Sigmoid colon (tissue), 7 donors: Measurements from ENCODE around the gene TCF20. TPM values are rescaled to one million over a fixed set of nuclear protein-coding genes. Genes with fewer than 3 reads are reported as not detected.

Experiments used
- DNase-seq: peaks from one replicate; pipeline ENCODE4 v3.0.0-alpha.2; 2019
- H3K27ac ChIP-seq, 4 donors: fragments of 200-600 bp; sonication (generic); one replicate each; pipeline ENCODE4 v1.5.1; 2016 to 2019; ENCODE audit warnings: mild to moderate bottlenecking in 1 of 4
- H3K27me3 ChIP-seq, 3 donors: fragments of 200-600 bp; sonication (generic); one replicate each; pipeline ENCODE4 v1.5.1; 2019; ENCODE audit warnings: mild to moderate bottlenecking in 1 of 3
- H3K36me3 ChIP-seq, 4 donors: fragments of 200-600 bp; sonication (generic); one replicate each; pipeline ENCODE4 v1.5.1; 2016 to 2019
- H3K4me1 ChIP-seq, 4 donors: fragments of 200-600 bp; sonication (generic); one replicate each; pipeline ENCODE4 v1.5.1; 2017 to 2019
- H3K4me3 ChIP-seq, 4 donors: fragments of 200-600 bp; sonication (generic); one replicate each; pipeline ENCODE4 v1.5.1; 2017 to 2019; ENCODE audit warnings: mild to moderate bottlenecking in 2 of 4, moderate library complexity in 1 of 4
- H3K9me3 ChIP-seq, 4 donors: fragments of 200-600 bp in 3 of 4; sonication (generic) in 3 of 4; one replicate each; pipeline versions ENCODE4 v1.5.1 to v1.6.1; 2013 to 2019
- CTCF ChIP-seq, 4 experiments: fragments of 450-650 bp in 3 of 4; fragments of 200-600 bp in 1 of 4; IDR thresholded peaks; one replicate each; pipeline ENCODE4 v1.5.1; 2016 to 2019; ENCODE audit warnings: antibody characterized with exemption in 4 of 4, mild to moderate bottlenecking in 3 of 4, moderate library complexity in 2 of 4
- EP300 ChIP-seq, 4 donors: sonication (generic); formaldehyde crosslinking; IDR thresholded peaks; one replicate each; pipeline ENCODE4 v1.6.1; 2017; ENCODE audit warnings: antibody characterized with exemption in 4 of 4
- POLR2A ChIP-seq, 2 donors: fragments of 450-650 bp; IDR thresholded peaks; one replicate each; pipeline ENCODE4 v1.6.1; 2016; ENCODE audit warnings: antibody characterized with exemption in 2 of 2, mild to moderate bottlenecking in 2 of 2, moderate library complexity in 2 of 2
- POLR2AphosphoS5 ChIP-seq, 4 donors: sonication (generic); formaldehyde crosslinking; IDR thresholded peaks; one replicate each; pipeline ENCODE4 v1.6.1; 2017; ENCODE audit warnings: antibody characterized with exemption in 4 of 4
- WGBS, 2 donors: extraction: QIAGEN DNeasy Blood & Tissue Kit; methylation state at CpG; one replicate each; pipeline ENCODE4 v1.1.7; 2013; 5-methylcytosine and 5-hydroxymethylcytosine counted together
- intact Hi-C: fragments of 100-400 bp; cut with DNase I; formaldehyde crosslinking; loops from one replicate; pipeline ENCODE4 v1.15.1; 2023
- polyA plus RNA-seq, 3 donors: library from polyadenylated mRNA; stranded (reverse); fragments of 200-250 nt; gene quantifications; one replicate each; pipeline ENCODE4 v1.2.3, GENCODE V29; 2013
- total RNA-seq, 4 donors: library from RNA; depleted of rRNA; stranded (reverse); fragments of >200 nt; gene quantifications; one replicate each; pipeline ENCODE4 v1.1.0, GENCODE V29; 2016
- donor health status: healthy with polysubstance abuse.
- donor health status: Bipolar disorder and iron deficiency.
- donor health status: healthy.

TCF20 gene
- total and polyA plus RNA-seq, 7 donors = 10.8 to 31.0 (median 22.5) TPM

GRCh38 chr22:42271191-42271813, 849 bp upstream of the TCF20 start:
- TF ChIP-seq EP300 (IDR thresholded peaks at IDR 0.05) (no peak), CTCF (IDR thresholded peaks at IDR 0.05) (no peak), POLR2A (IDR thresholded peaks at IDR 0.05) (no peak), POLR2AphosphoS5 (IDR thresholded peaks at IDR 0.05) (no peak)
- no peak for DNase-seq
- H3K4me3 ChIP-seq = peak overlapping the region in 3 of 4 donors; percentile 95 to 100 (median 98)
- H3K27me3 ChIP-seq = no peaks in the 10 kb centered on the region
- H3K36me3 ChIP-seq = no peaks in the 10 kb centered on the region
- peak overlapping the region in 3 of 4 donors; percentile 84 to 88 (median 86) for H3K27ac ChIP-seq
- peaks cover 0 to 23% (median 16%) of the 10 kb centered on the region in 4 donors for H3K4me1 ChIP-seq
- WGBS, 2 donors = 80 to 86% methylated on average over 20 of the region's 20 CpGs
- no peaks in the 10 kb centered on the region for H3K9me3 ChIP-seq
- intact Hi-C loops = loop anchor here (2.0 to 5.0 kb wide), 3 partner anchors 97 to 181 kb away; partner anchors contain the start of gene NDUFA6

DNA sequence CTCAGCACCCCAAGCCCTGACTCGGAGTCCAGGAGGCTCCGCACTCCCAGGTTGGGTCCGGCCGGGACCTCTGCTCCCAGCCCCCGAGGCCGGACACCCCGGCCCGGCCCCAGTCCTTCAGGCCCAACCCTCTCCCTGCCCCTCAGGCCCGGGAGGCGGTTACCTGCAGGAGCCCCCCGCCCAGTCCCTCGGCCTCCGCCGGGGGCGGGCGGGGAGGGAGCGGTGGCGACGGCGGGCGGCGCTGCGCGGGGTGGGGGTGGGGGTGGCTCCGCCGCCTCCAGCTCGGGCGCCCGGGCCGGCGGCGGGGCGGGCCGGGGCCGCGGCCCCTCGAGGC, 310 bp downstream of the TCF20 start:
- Histone ChIP-seq H3K36me3 (no peaks in the 10 kb centered on the region), H3K9me3 (no peaks in the 10 kb centered on the region), H3K27me3 (no peaks in the 10 kb centered on the region), H3K27ac (peak overlapping the region; percentile 84 to 88 (median 85)), H3K4me1 (peaks cover 0 to 23% (median 16%) of the 10 kb centered on the region in 4 donors), H3K4me3 (peak overlapping the region; percentile 78 to 100 (median 96))
- WGBS, 2 donors = 1 to 2% methylated on average over 37 of the region's 37 CpGs
- TF ChIP-seq EP300 (IDR thresholded peaks at IDR 0.05) = no peak
- DNase-seq = no peak
- intact Hi-C loops = loop anchor here (2.0 to 5.0 kb wide), 3 partner anchors 99 to 179 kb away; partner anchors contain the start of gene NDUFA6

GRCh38 chr22:42269432-42270175, 849 bp downstream of the TCF20 start:
- intact Hi-C loops = loop anchor here (2.0 to 5.0 kb wide), 4 partner anchors 99 to 179 kb away; partner anchors contain the start of gene NDUFA6
- no peaks in the 10 kb centered on the region for H3K9me3 ChIP-seq
- H3K4me1 ChIP-seq = peaks cover 0 to 23% (median 16%) of the 10 kb centered on the region in 4 donors
- H3K27ac ChIP-seq = peak overlapping the region; percentile 84 to 88 (median 85)
- H3K4me3 ChIP-seq = peak overlapping the region; percentile 78 to 100 (median 96)
- TF ChIP-seq POLR2AphosphoS5 (IDR thresholded peaks at IDR 0.05) = peak in 1 of 4 donors; percentile 13
- TF ChIP-seq CTCF (IDR thresholded peaks at IDR 0.05) = no peak
- peak; percentile 73 for DNase-seq
- 0 to 1% methylated on average over 70 of the region's 70 CpGs for WGBS, 2 donors
- no peaks in the 10 kb centered on the region for H3K36me3 ChIP-seq
- no peaks in the 10 kb centered on the region for H3K27me3 ChIP-seq

GRCh38 chr22:42268852-42269410, 1.5 kb downstream of the TCF20 start:
- WGBS, 2 donors = 5 to 7% methylated on average over 9 of the region's 9 CpGs
- Histone ChIP-seq H3K9me3 (no peaks in the 10 kb centered on the region), H3K27me3 (no peaks in the 10 kb centered on the region), H3K4me3 (peak overlapping the region; percentile 78 to 100 (median 96)), H3K27ac (peak overlapping the region in 1 of 4 donors; percentile 88), H3K4me1 (peaks cover 0 to 24% (median 16%) of the 10 kb centered on the region in 4 donors), H3K36me3 (no peaks in the 10 kb centered on the region)
- intact Hi-C loops = loop anchor here (5.0 kb wide), 1 partner anchor 102 kb away; no protein-coding TSS in a partner anchor
- DNase-seq = no peak
- TF ChIP-seq EP300 (IDR thresholded peaks at IDR 0.05) (no peak), CTCF (IDR thresholded peaks at IDR 0.05) (no peak), POLR2AphosphoS5 (IDR thresholded peaks at IDR 0.05) (no peak), POLR2A (IDR thresholded peaks at IDR 0.05) (no peak)

- Histone ChIP-seq H3K4me1 (peaks cover 0 to 34% (median 24%) of the 10 kb centered on the region in 4 donors), H3K27ac (no peak overlapping the region), H3K4me3 (no peak overlapping the region), H3K9me3 (no peaks in the 10 kb centered on the region), H3K27me3 (no peaks in the 10 kb centered on the region), H3K36me3 (no peaks in the 10 kb centered on the region)
- 58 to 82% methylated on average over 2 of the region's 2 CpGs for WGBS, 2 donors
- TF ChIP-seq POLR2AphosphoS5 (IDR thresholded peaks at IDR 0.05) = no peak
- TF ChIP-seq POLR2A (IDR thresholded peaks at IDR 0.05) = no peak
- no peak for TF ChIP-seq EP300 (IDR thresholded peaks at IDR 0.05)
- TF ChIP-seq CTCF (IDR thresholded peaks at IDR 0.05) = no peak
- DNase-seq = no peak
- intact Hi-C loops = loop anchor here (5.0 kb wide), 1 partner anchor 98 kb away; no protein-coding TSS in a partner anchor
These were observed 5.1 kb downstream of the TCF20 start for GRCh38 chr22:42265321-42265720.
